Activated CD4-positive, alpha-beta T cell treated with anti-CD3 and anti-CD28 coated beads, Interleukin-2, amount 50 U/mL, for 16 hours (primary cell): Measurements from ENCODE around the gene NDUFAF7.
A peak's percentile ranks its signal among the peaks of the same experiment; 100 is the strongest.
"Not testable (repeated sequence)": the region's sequence is repeated elsewhere in the genome, so short reads cannot be mapped to it uniquely, and the experiment has no call there.

Source experiments
- DNase-seq: peaks from one replicate; pipeline ENCODE4 v3.0.0-alpha.2; 2020

NDUFAF7 gene

DNA sequence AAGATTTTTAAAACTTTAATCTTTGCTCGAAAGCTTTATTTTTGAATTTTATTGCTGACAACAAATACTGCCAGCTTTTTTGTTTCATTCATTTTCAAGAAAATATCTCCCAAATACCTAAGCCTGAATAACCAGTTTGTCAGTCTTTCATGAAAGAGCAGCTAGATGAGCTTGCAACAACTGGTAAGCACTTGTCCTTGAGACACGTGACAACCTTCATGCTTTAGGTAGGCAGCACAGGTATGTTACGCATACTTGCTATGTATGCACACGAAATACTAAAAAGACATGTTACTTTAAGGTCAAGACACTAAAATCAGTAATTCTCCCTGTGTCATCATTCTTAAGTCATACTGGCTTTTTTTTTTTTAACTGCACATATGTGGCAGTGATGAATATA, 12.4 kb upstream of the NDUFAF7 start:
- DNase-seq: no peak

DNA sequence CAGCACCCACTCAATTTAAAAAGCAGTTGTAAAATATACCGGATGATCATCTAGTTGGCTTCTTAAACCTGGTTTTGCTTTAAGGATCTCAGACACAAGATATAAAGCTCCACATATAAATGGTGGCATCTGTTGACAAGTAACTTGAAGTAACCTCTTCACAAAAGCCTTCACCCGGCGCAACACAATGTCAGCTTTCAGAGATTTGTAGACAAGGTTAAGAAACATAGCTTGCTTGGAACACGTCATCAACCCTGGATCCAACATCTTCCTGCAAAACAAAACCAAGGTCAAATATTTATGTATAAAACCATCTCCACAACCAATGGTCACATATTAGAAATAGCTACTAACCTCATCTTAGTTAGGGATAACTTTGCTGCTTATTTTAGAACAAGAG, 8.3 kb upstream of the NDUFAF7 start:
- DNase-seq: no peak

DNA sequence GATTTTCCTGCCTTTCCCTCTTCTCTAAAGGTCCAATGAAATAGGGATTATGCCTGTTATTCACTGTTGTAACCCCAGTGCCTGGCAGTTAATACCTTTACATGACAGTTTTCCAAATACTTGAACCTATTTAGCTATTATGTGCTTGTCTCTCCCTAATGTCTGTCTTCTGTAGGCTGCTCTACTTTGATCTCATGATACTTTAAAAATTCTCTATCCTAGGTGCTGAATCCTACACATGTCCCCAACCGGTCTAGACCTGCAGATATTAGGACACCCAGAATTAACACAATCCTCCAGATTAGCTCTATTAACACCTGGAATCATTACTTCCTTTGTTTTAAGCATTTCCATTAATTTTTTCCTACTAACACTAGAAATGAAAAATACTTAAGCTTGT, 7.4 kb upstream of the NDUFAF7 start:
- no peak for DNase-seq

DNA sequence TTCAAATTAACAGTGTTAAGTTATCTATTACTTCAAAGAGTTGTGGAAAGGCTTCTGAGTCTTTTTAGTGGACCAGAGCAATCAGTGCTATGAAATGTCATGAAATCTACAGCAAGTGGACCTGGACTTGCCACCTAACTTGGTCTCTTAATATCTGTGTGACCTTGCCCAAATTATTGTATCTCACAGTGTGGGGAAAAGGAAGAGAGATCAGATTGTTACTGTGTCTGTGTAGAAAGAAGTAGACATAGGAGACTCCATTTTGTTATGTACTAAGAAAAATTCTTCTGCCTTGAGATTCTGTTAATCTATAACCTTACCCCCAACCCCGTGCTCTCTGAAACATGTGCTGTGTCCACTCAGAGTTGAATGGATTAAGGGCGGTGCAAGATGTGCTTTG, 6.3 kb upstream of the NDUFAF7 start:
- DNase-seq: not testable (repeated sequence)

DNA sequence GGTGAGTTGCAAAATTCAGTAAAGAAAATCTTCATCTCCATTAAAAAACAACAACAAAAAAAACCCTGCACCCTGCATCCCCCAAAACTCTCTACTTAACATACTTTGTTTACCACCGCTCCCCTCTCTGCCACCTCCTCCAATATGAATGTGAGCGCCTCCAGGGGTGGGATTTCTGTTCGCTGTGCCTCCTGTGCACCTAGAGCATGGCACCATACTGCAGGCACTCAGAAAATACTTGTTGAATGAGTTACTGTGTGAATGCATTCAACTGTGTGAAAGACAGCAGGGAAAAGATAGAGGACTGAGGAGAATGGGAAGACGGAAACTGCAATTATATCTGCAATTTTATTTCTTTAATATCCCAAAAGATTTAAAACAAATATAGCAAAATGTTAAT, 4.6 kb upstream of the NDUFAF7 start:
- no peak for DNase-seq

DNA sequence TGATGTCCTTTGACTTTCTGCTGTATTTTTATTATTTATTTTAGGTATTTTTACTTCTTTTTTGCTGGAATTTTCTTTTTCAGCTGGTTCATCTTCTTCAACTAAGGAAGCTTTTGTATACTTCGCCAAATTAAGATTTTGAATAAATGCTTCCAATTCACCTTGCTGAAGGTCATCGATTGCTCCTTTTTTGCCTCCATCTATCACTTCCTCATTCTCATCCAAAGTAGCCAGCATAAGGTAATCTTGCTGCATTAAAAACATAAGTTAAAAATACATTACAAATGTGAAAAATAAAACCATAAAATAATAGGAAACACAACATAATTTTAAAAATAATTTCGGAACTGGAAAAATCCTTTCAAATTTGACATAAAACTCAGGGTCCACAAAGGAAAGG, 2.7 kb upstream of the NDUFAF7 start:
- no peak for DNase-seq

DNA sequence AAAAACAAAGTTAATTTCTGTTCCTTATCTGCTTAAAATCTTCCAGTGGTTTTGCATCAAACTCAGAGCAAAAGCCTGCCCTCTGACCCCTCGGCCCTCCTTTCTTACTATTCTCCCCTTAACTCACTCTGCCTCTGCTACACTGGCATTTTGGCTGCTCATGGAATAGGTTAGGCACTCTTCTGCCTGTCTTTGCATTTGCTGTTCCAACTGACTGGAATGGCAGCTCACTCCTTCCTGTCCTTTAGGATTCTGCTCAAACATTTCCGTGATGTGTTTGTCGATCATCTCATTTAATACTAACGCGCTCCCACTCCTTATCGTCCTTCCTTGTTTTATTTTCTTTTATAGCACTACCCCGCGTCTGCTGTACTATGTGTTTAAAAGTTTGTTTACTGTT, 877 bp upstream of the NDUFAF7 start:
- no peak for DNase-seq

DNA sequence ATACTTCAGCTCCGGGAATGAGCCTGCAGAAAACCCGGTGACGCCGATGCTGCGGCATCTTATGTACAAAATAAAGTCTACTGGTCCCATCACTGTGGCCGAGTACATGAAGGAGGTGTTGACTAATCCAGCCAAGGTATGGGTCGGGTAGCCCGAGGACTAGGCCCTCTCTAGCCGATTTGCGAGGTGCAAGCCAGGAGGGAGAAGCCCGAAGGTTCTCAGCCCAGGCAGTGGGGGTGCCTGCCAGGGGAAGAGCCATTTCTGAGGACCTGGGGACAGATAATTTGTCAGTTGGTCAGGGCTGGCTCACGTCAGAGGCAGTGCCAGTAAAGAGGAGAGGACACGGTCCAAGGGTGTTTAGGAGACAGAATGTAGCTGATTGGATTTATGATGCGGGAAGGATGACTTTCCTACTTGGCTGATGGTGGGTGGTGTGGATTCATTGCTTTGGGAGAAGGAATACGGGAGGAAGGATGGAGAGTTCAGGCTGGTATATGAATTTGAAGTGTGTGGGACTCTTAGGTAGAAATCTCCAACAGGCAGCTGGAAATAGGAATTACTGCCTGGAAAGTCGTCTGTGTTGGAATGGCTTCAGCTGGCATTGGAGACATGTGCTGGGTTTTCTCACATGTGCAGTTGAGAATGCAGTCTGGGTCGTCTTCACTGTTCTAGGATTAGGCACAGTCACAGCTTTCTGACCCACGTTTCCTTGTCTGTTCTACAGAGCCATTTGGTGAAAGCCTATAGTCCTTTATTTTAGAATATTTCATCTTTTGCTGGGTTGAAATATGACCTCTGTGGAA, 874 bp downstream of the NDUFAF7 start:
- DNase-seq: no peak

DNA sequence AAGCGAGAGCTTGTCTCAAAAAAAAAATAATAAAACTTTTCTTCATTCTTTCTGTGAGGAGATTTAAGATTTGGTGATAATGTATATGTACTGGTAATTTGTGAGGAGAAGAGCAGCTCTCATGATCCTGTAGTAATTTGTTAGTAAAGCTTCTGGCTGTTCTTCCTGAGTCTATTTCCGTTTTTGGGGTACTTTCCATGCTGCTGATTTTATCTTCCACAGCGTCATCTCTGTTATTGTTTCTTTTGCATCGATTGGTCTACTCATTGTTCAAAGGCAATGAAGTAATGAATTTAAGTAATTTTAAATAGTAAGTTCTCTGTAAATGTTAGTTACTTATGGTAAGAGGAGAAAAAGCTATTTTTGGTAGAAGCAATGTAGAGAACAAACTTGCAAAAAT, 12.0 kb downstream of the NDUFAF7 start:
- no peak for DNase-seq

DNA sequence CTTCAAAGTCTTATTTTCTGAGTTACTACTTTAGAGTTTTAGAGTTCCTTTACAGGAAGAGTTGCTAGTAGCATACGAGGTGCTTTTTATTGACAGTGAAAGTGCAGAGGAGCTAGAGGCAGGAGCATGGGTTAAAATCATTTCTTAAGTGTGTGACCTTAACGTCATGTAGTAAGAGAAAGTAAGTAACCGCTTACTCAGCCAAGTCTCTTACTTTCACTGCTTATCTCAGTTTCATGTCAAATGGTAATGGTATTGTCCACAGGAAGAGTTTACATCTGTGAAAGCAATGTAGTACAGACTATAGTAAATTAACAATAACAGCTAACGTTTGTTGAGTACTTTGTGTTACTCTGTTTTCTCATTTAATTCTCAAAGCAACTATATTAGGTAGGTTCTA, 12.6 kb downstream of the NDUFAF7 start:
- peak; percentile 50 for DNase-seq

DNA sequence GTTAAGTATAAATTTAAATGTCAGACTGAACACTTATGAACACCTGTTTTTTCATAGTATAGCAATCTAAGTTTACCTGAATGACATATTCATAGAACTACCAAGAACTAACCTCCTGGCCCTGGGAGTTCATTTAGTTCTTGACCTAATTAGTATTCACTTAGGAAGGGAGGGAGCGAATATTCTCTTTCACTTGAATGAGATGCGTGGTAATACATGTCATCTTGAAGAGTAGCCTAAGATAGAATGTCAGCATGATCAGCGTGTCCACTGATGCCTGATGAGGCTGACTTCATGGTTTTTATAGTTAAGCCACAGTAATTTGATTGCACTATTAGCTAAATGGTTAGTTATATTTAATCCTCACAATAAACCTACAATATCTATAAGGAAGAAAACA, 13.3 kb downstream of the NDUFAF7 start:
- no peak for DNase-seq

DNA sequence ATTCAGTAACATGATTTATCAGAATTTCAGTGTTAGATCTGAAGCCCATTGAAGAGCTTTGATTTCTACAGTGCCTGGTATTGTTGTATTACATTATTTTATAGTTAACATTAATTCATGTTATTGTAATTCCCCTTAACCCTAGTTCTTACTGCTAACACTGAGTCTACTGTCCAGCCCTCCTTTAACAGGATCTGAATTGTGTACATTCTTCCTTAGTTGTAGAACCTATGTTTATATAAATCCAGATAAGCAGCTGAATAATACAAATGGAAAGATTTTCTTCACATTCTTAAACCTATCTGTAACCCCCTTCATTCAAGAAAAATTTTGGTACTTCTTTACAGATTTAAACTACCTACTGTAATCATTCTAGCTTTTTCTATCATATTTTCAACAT, 14.7 kb downstream of the NDUFAF7 start:
- DNase-seq: no peak

DNA sequence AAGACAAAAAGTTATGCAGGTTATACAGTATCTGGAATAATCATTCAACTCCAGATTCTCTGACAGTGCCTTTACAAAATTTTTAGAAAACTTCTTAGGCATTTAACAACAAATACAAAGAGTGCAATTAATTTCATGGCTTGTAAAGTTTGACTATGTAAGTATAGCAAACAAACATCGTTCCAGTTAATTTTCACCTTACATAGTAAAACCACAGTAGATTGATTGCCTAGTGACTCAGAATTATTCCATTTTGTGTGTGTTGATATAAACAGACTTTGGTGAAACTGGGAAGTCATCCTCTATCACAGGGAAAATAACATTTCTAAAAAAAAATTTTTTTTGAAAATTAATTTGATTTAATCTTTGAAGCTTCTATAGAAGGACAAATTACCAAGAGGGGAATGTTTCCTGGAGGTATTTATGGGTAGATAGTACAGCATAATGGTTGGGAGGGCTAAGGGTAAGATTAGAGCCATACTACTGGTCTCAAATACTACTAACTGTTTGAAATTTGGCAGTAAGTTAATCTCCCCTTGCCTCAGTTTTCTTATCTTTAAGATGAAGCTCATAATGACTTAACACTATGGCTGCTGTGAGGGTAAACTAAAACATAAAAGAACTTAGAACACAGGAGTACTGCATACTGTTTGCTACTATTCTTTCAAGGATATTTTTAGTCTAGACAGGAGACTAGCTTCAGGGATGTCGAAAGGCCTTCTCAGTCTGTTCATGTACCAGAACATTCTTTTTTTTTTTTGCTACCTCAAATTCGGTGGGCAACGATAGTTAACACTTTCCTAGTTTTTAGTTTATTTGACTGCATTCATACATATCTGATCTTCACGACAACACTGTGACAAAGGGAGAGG, 19.6 kb downstream of the NDUFAF7 start:
- no peak for DNase-seq

DNA sequence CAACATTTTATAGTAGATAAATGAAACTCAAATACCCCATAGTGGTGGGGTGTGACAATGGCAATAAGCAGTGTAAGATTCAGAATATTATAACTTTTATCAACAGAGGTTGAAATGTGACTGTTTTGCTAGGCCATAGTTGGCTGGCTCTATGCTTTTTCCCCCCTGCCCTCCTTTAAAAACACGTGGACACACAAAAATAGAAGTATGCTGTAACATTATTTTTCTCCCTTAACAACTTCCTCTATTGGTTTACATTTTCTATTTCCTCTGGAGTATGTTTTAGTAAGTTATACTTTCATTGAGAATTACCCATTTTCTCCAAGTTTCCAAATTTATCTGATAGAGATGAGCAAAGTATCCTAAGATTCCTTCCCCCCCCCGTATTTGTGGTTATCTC, 31.1 kb downstream of the NDUFAF7 start:
- no peak for DNase-seq

DNA sequence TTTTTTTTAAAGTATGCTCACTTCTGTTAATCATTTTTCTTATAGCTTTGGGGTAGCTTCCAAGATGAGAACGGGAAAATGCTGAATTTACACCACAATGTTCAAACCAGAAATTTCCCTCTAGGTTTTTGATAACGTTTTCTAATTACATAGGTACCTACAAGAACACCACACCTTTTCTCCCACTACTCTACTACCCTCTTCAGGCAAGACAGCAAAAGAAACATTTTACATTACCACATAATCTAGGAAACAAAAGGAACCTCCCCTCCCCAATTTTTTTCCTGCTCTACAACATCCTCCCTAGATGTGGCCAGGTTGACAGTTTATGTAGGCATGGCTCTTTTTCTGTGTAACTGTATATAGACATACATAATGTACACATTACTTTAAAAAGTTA, 32.4 kb downstream of the NDUFAF7 start:
- DNase-seq: no peak

DNA sequence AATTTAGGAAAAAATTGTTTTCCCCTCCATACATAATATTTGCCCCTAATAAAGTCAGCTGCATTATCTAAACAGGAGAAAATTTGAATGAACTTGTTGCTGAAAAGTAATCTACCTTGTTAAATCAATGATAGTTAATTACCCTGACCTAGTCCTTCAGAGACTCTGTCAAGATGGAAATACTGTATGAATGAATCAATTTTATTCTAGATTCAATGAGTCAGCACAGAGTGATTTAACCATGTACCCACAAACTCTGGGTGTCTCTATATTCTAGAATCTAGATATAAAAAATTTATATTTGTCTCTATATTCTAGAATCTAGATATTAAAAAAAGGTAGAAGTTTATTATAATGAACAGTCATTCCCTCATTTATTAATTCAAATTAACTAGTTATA, 36.2 kb downstream of the NDUFAF7 start:
- DNase-seq: no peak

DNA sequence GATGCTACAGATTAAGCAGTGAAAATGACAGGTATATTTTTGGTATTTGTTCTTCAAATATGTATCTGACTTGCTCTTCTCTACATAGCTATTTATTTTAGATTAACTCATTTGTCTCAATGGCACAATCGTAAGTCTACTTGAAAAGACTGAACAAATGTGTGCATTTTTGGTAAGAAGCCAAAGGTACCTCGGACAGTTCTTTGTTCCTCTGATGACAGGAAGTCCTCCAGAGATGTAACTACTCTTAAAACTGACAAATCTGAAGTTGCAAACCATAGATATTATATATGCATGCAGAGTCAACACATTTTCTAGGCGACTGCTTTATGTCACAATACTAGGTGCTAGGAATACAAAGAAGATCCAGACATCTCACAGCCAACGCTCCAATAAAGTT, 36.7 kb downstream of the NDUFAF7 start:
- no peak for DNase-seq

DNA sequence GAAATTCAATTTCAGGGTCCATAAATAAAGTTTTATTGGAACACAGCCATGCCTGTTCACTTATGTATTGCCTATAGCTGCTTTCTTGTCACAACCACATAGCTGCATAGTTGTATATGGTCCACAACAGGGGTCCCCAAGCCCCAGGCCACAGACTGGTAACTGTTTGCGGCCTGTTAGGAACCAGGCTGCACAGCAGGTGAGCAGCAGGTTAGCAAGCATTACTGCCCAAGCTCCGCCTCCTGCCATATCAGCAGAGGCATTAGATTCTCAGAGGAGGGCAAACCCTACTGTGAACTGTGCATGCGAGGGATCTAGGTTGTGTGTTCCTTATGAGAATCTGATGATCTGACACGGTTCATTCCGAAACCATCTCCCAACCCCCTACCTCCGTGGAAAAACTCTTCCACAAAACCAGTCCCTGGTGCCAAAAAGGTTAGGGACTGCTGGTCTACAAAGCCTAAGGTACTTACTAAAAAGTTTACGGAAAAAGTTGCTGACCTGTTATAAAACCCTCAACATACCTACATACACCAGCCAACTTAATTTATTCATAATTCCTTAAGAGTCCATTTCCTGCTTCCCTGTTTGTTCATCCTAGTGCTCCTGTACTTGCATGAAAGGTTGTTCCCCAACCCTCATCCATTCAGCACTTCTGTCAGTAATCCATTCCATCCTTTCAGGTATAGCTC, 40.1 kb downstream of the NDUFAF7 start:
- DNase-seq: no peak

DNA sequence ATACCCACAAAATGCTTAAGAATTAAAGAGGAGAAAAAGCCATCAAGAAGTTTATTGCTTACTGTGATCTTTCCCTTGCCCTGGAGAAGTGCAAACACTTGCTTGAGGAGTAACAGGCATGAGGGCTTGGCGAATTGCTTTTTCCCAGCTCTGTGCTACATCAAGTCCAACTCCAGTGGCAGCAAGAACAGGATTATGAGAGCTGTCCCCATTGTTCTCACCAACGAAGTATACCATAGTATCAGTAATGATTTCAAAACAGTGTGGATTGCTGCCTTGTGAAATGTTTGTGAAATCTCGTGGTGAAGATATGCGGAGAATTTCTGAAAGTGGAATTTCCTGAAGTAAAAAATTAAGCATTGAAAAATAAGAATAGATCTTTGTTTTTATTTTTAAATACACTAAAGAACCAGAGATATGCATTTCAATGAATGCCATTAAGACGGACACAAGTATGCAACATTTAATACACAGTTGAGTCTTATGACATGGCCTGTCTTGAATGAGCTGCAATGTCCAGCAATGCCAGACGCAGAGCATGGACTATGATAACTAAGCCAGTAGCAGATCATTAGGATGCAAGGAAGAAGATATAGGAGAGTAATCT, 43.0 kb downstream of the NDUFAF7 start:
- no peak for DNase-seq

DNA sequence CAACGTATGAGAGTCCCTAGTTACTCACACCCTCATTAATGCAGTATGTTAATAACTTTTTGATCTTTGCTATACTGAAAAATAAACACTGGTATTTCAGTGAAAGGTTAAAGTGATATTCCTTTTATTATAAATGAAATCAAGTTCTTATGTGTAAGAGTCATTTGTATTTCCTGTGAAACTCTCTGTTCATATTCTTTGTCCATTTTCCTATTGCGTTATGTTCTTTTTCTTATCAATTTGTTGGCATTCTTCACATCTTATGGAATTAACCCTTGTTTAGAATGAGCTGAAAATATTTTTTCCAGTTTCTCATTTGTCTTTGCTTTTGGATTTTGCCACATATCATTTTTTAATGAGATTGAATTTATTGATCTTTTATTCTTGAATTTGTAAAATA, 44.8 kb downstream of the NDUFAF7 start:
- DNase-seq: no peak

DNA sequence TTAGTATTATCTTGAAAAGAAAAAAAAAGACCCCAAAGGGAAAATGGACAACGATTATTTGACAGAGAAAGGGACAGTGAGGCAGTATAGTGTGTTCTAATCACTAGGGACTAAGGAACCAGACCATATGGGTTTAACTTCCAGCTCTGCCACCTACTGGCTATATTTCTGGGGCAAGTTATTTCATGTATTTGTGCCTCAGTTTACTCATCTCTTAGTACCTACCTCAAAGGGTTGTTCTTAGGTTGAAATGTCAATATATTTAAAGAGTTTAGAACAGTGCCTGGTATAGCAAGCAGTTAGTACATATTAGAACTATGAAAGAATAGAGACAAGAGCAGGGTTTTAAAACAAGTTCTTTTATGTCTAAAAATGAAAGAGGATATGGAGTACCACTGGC, 50.5 kb downstream of the NDUFAF7 start:
- DNase-seq: no peak

DNA sequence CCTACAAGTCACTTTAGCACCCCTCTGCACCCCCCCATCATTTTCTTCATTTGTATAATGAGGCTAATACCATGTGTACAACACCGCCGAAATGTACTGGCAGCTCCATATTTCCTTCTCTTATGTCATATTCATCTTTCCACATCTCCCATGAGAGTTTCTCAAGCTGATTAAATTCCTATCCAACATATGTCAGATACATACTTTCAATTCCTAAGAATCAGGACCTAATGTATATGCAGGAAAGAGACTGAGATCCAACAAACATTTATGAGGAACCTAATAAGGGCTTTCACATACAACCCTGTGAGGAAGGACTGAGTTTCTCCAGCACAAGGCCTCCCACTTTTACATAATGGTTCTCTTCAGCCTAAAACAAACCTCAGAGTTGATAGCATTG, 51.3 kb downstream of the NDUFAF7 start:
- no peak for DNase-seq

DNA sequence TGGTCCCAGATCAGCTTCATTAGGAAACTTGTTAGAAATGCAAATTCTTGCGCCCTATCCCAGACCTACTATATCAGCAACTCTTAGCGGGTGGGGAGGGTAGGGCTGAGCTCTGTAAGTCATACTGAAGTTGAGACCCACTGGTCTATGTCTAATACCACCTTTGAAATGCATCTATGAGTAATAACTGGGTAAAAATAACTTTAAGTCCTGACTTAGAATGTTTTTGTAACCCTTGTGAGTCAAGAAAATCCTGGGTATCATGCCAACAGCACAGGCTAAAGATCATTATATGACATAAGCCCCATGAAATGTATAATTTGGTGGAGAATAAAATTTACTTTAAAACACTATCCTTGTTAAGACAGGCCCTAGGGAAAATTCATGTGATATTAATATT, 51.7 kb downstream of the NDUFAF7 start:
- no peak for DNase-seq
